GM12878 (cell line): ENCODE results near the gene SUSD2. TPM values are rescaled to one million over a fixed set of nuclear protein-coding genes. Genes with fewer than 3 reads are reported as not detected.

Experiments
- ATAC-seq: fragments of 200-7000 bp; cut with Tn5 transposase; 3 replicates; pipeline ENCODE4 v1.9.1; 2020; ENCODE audit warnings: mild to moderate bottlenecking, moderate library complexity
- BruUV-seq: library from RNA; stranded (reverse); fragments of 400-500 nt; replicated peaks from 2 replicates; lab custom pipeline; 2021; lab: Mats Ljungman, UMichigan
- CTCF ChIA-PET: fragments of 300-600 bp; sonication (Branson Sonifier 250); formaldehyde crosslinking; extraction: SDS; loops from one replicate; lab custom pipeline; 2021; ENCODE audit warnings: inconsistent platforms; lab: Yijun Ruan, JAX
- POLR2A ChIA-PET: fragments of 350-600 bp; formaldehyde crosslinking; extraction: SDS; loops from one replicate; lab custom pipeline; 2021; ENCODE audit warnings: inconsistent platforms; lab: Charles Lee
- RAD21 ChIA-PET: fragments of 300-600 bp; sonication (Branson Sonifier 250); formaldehyde crosslinking; loops from one replicate; lab custom pipeline; 2023; ENCODE audit warnings: antibody characterized with exemption; ENCODE audit not compliant: unreplicated experiment; lab: Charles Lee
- SMC1A ChIA-PET: fragments of 300-600 bp; sonication (Branson Sonifier 250); formaldehyde crosslinking; loops from one replicate; lab custom pipeline; 2023; ENCODE audit not compliant: unreplicated experiment, uncharacterized antibody; lab: Charles Lee
- DNase-seq: peaks from one replicate; pipeline ENCODE4 v3.0.0-alpha.2; 2011; ENCODE audit warnings: low read depth, low spot score
- FAIRE-seq: peaks from 3 replicates; lab custom pipeline; 2011; peaks lifted over from hg19 to GRCh38; lab: Jason Lieb, UNC
- H2AFZ ChIP-seq: 2 replicates; pipeline ENCODE4 v1.6.0; 2011; ENCODE audit warnings: low read depth, low read length, control low read depth; ENCODE audit not compliant: control insufficient read depth
- H3K27ac ChIP-seq: 2 replicates; pipeline ENCODE4 v1.5.1; 2011; ENCODE audit warnings: control low read depth; ENCODE audit not compliant: control insufficient read depth, insufficient read depth
- H3K27me3 ChIP-seq, 2 experiments: replicated peaks in 1 of 2; 2 replicates each; pipeline versions ENCODE4 v1.6.0 to v1.6.1; 2011; ENCODE audit warnings: low read length in 1 of 2; ENCODE audit not compliant: control insufficient read depth in 2 of 2, insufficient read depth in 2 of 2
- H3K36me3 ChIP-seq, 2 experiments: 2 replicates each; pipeline ENCODE4 v1.5.1; 2011; ENCODE audit warnings: low read length in 1 of 2; ENCODE audit not compliant: control insufficient read depth in 2 of 2, insufficient read depth in 2 of 2
- H3K4me1 ChIP-seq: 2 replicates; pipeline ENCODE4 v1.6.1; 2011; ENCODE audit warnings: mild to moderate bottlenecking, low read length, moderate library complexity, mixed read lengths; ENCODE audit not compliant: control insufficient read depth, insufficient read depth
- H3K4me2 ChIP-seq: 2 replicates; pipeline ENCODE4 v1.6.0; 2011; ENCODE audit warnings: control low read depth; ENCODE audit not compliant: control insufficient read depth, insufficient read depth
- H3K4me3 ChIP-seq: fragments of 200-600 bp; sonication (generic); 2 replicates; pipeline ENCODE4 v1.5.1; 2016
- H3K79me2 ChIP-seq: 2 replicates; pipeline ENCODE4 v1.6.0; 2011; ENCODE audit warnings: low read length; ENCODE audit not compliant: control insufficient read depth, insufficient read depth
- H3K9ac ChIP-seq: 2 replicates; pipeline ENCODE4 v1.8.0; 2011; ENCODE audit warnings: low read length, control low read depth, mixed read lengths; ENCODE audit not compliant: control insufficient read depth, insufficient read depth
- H3K9me3 ChIP-seq: replicated peaks from 3 replicates; pipeline ENCODE4 v1.5.1; 2011; ENCODE audit warnings: mild to moderate bottlenecking, low read length; ENCODE audit not compliant: control insufficient read depth, insufficient read depth
- H4K20me1 ChIP-seq: 2 replicates; pipeline ENCODE4 v1.6.0; 2011; ENCODE audit not compliant: control insufficient read depth, insufficient read depth
- CBX3 ChIP-seq: fragments of 200-600 bp; sonication (generic); IDR thresholded peaks from 2 replicates; pipeline ENCODE4 v1.6.1; 2016; ENCODE audit warnings: low read depth, borderline replicate concordance
- CEBPZ ChIP-seq: fragments of 150-350 bp; IDR thresholded peaks from 2 replicates; pipeline ENCODE4 v1.6.1; 2016; ENCODE audit warnings: low read depth, low read length
- CHD1 ChIP-seq: IDR thresholded peaks from 2 replicates; pipeline ENCODE4 v1.6.1; 2012; ENCODE audit warnings: low read depth, low read length, improper control_type of control experiment
- HDAC6 ChIP-seq: fragments of 200-600 bp; sonication (generic); IDR thresholded peaks from one replicate; pipeline ENCODE4 v1.8.0; 2017; ENCODE audit warnings: antibody characterized with exemption; ENCODE audit not compliant: unreplicated experiment
- JUND ChIP-seq: IDR thresholded peaks from 2 replicates; pipeline ENCODE4 v1.6.1; 2012; ENCODE audit warnings: low read depth, mild to moderate bottlenecking, low read length, improper control_type of control experiment, moderate library complexity
- MAX ChIP-seq: IDR thresholded peaks from 2 replicates; pipeline ENCODE4 v1.6.1; 2012; ENCODE audit warnings: low read depth, low read length, improper control_type of control experiment
- NFIC ChIP-seq: IDR thresholded peaks from 2 replicates; pipeline ENCODE4 v1.6.1; 2012; ENCODE audit warnings: low read depth, mild to moderate bottlenecking, inconsistent platforms, low read length, moderate library complexity
- SREBF2 ChIP-seq: IDR thresholded peaks from 2 replicates; pipeline ENCODE4 v1.6.1; 2012; ENCODE audit warnings: mild to moderate bottlenecking, low read length
- SRF ChIP-seq, 2 experiments: IDR thresholded peaks; 2 replicates each; pipeline ENCODE4 v1.6.1; 2011; ENCODE audit warnings: low read depth in 2 of 2, low read length in 2 of 2, mild to moderate bottlenecking in 1 of 2, moderate library complexity in 1 of 2
- STAT3 ChIP-seq: IDR thresholded peaks from 2 replicates; pipeline ENCODE4 v1.6.1; 2011; ENCODE audit warnings: low read depth, low read length, improper control_type of control experiment
- TAF1 ChIP-seq: IDR thresholded peaks from 2 replicates; pipeline ENCODE4 v1.6.1; 2011; ENCODE audit warnings: mild to moderate bottlenecking, low read depth, low read length, borderline replicate concordance
- ZNF217 ChIP-seq: fragments of 450-650 bp; IDR thresholded peaks from 2 replicates; pipeline ENCODE4 v1.6.1; 2017; ENCODE audit warnings: antibody characterized with exemption, mild to moderate bottlenecking
- WGBS: methylation state at CpG from one replicate; pipeline ENCODE4 v1.1.6; 2016; ENCODE audit warnings: low lambda C conversion rate; ENCODE audit not compliant: insufficient replicate concordance, insufficient coverage; ENCODE audit errors: missing lambda C conversion rate; 5-methylcytosine and 5-hydroxymethylcytosine counted together
- in situ Hi-C: fragments of 300-500 bp; cut with MboI; formaldehyde crosslinking; loops from 9 replicates; pipeline ENCODE4 v1.14.3; 2018; ENCODE audit warnings: mixed read lengths
- intact Hi-C: fragments of 100-400 bp; cut with micrococcal nuclease; formaldehyde crosslinking; loops from one replicate; pipeline ENCODE4 v1.14.2; 2022; ENCODE audit not compliant: unreplicated experiment
- polyA plus RNA-seq, 11 experiments: library from polyadenylated mRNA; depleted of rRNA in 4 of 11; unstranded in 6 of 11; stranded (reverse) in 5 of 11; fragments of >200 nt; fragmentation: Nextera tagmentation in 4 of 11; fragmentation: Illumina TruSeq in 1 of 11; extraction: Ambion mirVana in 4 of 11; extraction: Trizol in 1 of 11; gene quantifications; 1 replicate in 1 of 11; 2 replicates in 10 of 11; pipeline versions ENCODE4 v1.2.1 to v1.2.3, GENCODE V29; 2011 to 2016; ENCODE audit warnings: inconsistent platforms in 2 of 11, missing spikeins in 2 of 11, low read depth in 1 of 11
- total RNA-seq, 4 experiments: library from RNA; depleted of rRNA in 3 of 4; stranded (reverse); fragments of >200 nt in 3 of 4; fragmentation: Illumina TruSeq in 1 of 4; extraction: Trizol in 1 of 4; gene quantifications; 2 replicates each; pipeline versions ENCODE4 v1.2.1 to v1.2.3, GENCODE V29; 2013 to 2021

The SUSD2 gene
- total and polyA plus RNA-seq, 10 of the 15 experiments (the other 5 are each of a cell fraction or from before 2014, with no cell fraction given) = 0.04 to 0.31 (median 0.11) TPM; not detected in 5

- no peak for ATAC-seq
- RAD21 ChIA-PET = no interaction called here
- TF ChIP-seq SRF (IDR thresholded peaks at IDR 0.05; ENCODE audit: low read depth in 2 of 2, low read length in 2 of 2) (no peak), HDAC6 (no peak), CHD1 (no peak), SREBF2 (no peak), MAX (no peak), NFIC (no peak), JUND (no peak)
- TF ChIP-seq, all 136 proteins: peak for 0
- no peak overlapping the region for H3K9ac ChIP-seq
- H3K27ac ChIP-seq = no peak overlapping the region
- intact Hi-C loops (no loop called here), in situ Hi-C loops (no loop called here)
- no peaks in the 10 kb centered on the region for H3K36me3 ChIP-seq
- ChIA-PET CTCF (no interaction called here), SMC1A (no interaction called here), POLR2A (interaction anchor here (0.5 kb wide), 1 partner anchor 141 kb away, joined by 4 read pairs; no protein-coding TSS in a partner anchor)
- H3K79me2 ChIP-seq = no peaks in the 10 kb centered on the region
- no peak overlapping the region for H3K4me3 ChIP-seq
- no peak for FAIRE-seq
- H3K9me3 ChIP-seq = peaks cover 3% of the 10 kb centered on the region; the same call in 1 of the 3 replicates
- H3K27me3 ChIP-seq = no peaks in the 10 kb centered on the region; a peak in 1 of 4 replicates
- H4K20me1 ChIP-seq = no peaks in the 10 kb centered on the region
- H3K4me1 ChIP-seq = no peaks in the 10 kb centered on the region
- WGBS = 95% methylated on average over 1 of the region's 1 CpG
- H2AFZ ChIP-seq = no peak overlapping the region
- no peak for DNase-seq
- no TSS peak for BruUV-seq
- no peak overlapping the region for H3K4me2 ChIP-seq
These were observed 43.2 kb downstream of the SUSD2 start for GRCh38 chr22:24224468-24224867.

GRCh38 chr22:24225044-24225601 lies 43.8 kb downstream of the SUSD2 start:
- Histone ChIP-seq H3K4me1 (no peaks in the 10 kb centered on the region), H2AFZ (no peak overlapping the region), H3K4me3 (no peak overlapping the region), H3K9ac (no peak overlapping the region), H3K36me3 (no peaks in the 10 kb centered on the region), H3K4me2 (no peak overlapping the region), H3K27me3 (no peaks in the 10 kb centered on the region; a peak in 1 of 4 replicates), H3K27ac (no peak overlapping the region), H3K79me2 (no peaks in the 10 kb centered on the region), H3K9me3 (peaks cover 3% of the 10 kb centered on the region; the same call in 1 of the 3 replicates), H4K20me1 (no peaks in the 10 kb centered on the region)
- RAD21 ChIA-PET = no interaction called here
- no peak for FAIRE-seq
- SMC1A ChIA-PET = no interaction called here
- DNase-seq = no peak
- ATAC-seq = no peak
- 65% methylated on average over 14 of the region's 14 CpGs for WGBS
- no TSS peak for BruUV-seq
- POLR2A ChIA-PET = interaction anchor here (0.5 to 0.7 kb wide), 2 partner anchors 140 to 164 kb away, joined by 3 to 4 read pairs; no protein-coding TSS in a partner anchor
- CTCF ChIA-PET = interaction anchor here (2.1 kb wide), 1 partner anchor 35 kb away, joined by 6 read pairs; no protein-coding TSS in a partner anchor
- intact Hi-C loops (no loop called here), in situ Hi-C loops (no loop called here)
- TF ChIP-seq CBX3 (no peak), STAT3 (no peak), CEBPZ (no peak), TAF1 (no peak), ZNF217 (no peak)
